NCI-H226 (cell line): ENCODE data around the gene PARPBP.
"Not testable (repeated sequence)": the region's sequence is repeated elsewhere in the genome, so short reads cannot be mapped to it uniquely, and the experiment has no call there.

ENCODE experiments used
- DNase-seq: peaks from one replicate; pipeline ENCODE4 v3.0.0-alpha.2; 2015

Gene PARPBP

DNA sequence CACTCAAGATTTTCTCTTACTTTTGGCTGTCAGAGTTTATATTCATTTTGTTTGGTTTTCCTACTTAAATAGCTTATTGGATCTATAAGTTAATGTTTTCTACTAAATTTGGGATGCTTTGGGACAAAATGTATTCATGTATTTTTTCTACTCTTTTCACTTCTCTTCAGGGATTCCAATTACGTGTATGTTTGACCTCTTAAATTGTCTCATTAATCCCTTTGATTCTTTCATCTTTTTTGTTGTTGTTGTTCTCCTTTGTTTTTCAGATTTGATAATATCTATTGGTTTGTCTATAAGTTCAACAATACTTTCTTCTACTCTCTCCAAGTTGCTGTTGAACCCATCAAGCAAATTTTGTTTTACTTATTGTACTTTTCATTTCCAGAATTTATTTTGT, 43.4 kb downstream of the PARPBP start:
- no peak for DNase-seq

DNA sequence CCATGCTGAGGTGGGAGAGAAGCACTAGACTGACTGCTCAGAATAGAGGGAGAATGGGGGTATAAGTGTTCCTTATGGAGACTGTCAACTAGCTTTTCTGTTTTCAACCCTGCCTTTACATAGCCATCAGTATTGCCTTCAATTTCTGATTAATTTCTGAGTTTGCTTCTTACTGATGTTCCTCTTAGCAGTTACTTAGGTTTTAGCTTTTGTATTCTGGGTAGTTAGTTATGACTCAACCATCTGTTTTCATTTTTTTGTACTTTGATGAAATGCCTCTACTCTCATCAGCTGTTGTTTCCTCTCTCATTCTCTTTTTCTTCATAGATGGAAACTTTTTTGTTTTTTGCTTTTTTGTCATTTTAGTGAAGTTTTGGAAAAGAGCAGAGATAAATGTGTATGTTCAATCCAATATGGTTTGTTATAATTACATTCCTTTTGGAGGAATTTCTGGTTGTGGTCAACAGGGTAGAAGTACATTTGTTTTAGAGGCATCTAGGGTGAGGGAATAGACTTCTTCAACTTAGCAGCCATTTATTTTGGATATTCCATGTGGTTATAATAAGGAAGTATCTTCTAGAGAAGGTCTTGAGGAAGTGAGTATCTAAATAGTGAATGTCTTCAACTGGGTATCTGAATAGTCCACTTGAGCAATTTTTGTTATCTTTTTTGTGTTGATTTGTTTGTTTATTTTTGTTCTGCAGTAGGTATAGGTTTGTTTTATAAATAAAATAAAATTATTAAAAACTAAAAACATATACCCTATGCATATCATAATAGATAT, 48.0 kb downstream of the PARPBP start:
- no peak for DNase-seq

DNA sequence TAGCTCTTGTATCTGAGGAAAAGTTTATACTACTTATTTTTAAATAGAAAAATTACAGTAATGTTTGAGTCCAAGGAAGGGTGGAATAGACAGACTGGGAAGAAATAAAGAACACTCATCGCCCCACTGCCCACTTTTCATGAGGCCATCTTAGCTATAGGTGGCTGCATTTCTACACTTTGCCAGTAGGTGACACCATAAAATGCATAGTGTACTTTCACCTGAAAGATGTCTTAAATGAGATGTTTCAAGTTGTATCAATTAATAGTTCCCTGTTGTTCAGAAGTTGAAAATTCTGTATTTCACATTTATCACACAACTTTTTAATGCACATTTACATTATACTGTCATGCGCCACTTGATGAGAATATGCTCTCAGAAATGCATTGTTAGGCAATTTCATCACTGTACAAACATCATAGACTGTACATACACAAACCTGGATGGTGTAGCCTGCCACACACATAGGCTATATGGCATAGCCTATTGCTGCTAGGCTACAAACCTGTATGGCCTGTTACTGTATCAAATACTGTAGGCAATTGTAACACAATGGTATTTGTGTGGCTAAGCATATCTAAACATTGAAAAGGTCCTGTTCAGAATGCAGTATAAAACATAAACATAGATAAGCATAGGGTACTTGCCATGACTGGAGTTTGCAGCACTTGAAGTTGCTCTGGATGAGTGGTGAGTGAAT, 50.1 kb downstream of the PARPBP start:
- no peak for DNase-seq

DNA sequence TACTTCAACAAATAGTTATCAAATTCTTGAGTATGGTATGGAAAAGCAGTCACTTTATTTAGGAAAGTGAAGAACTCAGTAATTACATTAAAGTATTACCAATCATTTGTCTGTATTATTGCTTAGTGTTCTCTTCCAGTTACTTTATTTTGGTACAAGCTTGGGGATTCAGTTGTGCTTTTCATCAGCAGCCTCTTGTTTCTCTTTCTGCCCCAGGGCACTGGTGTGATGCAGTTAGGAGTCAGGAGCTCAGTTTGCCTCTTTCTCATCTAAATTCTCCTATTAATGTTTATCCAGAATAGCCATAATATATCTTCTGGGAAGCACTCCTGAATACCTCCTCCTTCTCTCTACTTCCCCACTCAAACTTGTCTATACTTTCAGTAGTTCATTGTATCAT, 52.0 kb downstream of the PARPBP start:
- DNase-seq = no peak

DNA sequence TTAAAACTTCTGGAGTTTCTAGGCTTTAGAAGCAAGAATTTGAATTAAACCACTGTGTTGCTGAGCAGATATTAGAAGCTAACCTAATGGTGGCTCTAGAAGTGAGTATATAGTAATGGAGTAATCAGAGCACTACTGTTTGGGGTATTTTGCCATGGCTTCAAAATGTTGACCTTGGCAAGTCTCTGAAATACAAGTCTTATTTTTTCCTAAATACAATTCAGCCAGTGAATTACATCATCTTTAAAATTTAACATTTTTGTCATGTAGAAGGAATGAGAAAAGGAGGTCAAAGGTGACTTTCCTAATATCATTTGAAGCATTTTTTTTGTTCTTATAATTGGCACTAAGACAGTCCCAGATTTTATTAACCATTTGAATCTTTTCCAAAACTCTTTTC, 52.5 kb downstream of the PARPBP start:
- no peak for DNase-seq

DNA sequence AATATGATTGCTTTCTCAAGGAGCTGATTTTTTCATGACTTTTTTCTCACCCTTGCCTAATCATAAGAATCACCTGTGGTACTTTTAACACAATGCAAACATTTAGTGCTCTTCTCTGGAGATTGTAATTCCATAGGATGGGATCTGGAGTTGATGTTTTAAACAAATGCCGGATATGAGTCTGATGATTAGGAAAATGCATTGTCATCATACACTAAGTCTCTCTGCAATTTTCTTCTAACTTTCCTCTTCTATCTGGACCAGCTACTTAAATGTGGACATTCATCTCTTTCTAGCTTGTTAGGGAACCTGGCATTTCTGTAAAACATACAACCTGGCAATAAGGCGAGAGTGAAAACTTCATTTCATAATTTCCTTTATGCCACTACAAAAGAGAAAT, 54.1 kb downstream of the PARPBP start:
- DNase-seq = no peak

DNA sequence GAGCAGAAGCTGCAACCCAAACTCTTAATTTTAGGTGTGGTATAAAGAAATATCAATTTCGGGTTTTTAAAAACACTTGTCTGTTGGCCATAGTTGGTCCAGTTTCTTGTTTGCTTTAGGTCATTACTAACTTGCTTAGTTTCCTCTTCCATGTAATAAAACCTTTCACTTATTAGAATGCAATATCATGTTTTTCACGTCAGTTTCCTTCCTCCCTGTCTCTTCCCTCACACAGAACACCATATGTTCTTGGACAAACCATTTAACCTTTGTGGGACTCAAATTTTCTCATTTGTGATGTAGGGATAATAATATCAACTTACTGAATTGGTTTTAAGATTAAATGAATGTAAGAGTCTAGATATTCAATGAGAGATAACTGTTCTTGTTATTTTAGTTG, 54.8 kb downstream of the PARPBP start:
- DNase-seq = no peak

DNA sequence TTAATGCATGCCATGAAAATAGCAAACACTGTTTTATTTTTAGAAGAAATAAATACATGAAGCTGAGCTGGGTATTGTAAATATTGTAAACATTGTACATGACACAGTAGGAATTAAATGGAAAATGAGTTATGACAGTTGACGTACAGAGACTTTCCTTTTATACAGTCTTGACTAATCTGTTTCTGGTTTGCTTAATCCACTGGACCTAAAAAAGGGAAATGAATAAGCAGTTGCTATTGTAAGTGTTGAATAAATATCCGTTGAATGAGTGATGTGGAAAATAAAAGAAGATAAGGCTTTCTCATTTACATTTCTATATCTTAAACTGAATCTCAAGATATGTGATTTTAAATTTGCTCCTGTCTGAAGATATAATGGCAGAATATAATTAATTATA, 62.7 kb downstream of the PARPBP start:
- no peak for DNase-seq

DNA sequence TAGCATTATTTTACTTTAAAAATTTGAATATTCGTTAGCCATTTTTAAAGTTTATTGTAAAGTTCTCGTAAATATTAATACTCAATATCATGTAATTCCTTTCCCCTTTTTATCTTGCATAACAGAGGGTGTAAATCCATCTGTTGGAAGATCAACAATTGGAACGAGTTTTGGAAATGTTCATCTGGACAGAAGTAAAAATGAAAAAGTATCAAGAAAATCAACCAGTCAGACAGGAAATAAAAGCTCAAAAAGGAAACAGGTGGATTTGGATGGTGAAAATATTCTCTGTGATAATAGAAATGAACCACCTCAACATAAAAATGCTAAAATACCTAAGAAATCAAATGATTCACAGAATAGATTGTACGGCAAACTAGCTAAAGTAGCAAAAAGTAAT, 75.8 kb downstream of the PARPBP start:
- DNase-seq = no peak

DNA sequence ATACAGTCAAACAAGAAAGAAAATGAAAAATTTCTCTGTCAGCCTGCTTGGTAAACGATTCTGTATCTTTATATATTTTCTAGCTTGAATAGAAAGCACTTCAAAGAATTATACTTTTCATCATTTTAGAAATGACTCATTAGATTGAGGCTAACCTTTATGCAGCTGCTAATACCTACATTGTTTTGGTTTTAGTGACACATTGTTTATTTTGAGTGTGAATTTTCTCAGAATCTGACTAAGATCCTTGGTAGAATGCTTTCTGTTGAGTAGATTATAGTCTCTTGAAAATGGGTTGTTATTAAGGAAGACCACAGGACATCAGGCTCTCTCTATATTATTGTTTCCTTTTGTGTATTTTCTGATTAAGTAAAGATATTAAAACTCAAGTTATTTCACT, 77.8 kb downstream of the PARPBP start, which contains the start of gene PMCH:
Gene PMCH, minus strand, starts transcription at position 45 of the 400 bp plus-strand sequence. CDS start 63 bp downstream, outside the sequence.
- DNase-seq = no peak

DNA sequence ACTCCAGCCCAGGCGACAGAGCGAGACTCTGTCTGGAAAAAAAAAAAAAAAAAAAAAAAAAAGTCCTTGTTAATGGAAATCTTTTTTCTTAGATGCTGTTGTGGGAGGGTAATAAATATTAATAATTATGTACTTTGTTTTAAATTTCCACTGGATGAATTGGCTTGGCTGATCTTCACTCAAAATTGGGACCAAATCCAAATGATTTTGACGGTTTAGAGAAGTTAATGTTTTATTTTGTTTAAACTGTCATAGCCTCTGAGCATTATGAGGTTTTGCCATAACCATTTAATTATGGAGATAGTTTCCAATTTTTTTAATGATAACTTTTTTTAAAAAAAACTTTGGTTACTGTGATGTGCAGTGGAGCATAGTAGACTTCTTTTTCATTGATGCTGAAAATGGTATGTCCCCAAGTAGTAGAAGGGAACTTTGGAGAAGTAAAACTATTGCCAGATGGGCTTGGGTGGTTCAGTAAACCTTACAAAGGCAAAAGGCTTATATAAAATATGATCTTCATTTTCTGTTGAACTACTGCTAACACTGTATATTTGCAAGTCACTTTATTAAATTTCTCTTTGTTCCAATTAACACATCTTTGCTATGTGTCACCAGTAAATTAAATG, 81.6 kb downstream of the PARPBP start:
- DNase-seq = no peak

DNA sequence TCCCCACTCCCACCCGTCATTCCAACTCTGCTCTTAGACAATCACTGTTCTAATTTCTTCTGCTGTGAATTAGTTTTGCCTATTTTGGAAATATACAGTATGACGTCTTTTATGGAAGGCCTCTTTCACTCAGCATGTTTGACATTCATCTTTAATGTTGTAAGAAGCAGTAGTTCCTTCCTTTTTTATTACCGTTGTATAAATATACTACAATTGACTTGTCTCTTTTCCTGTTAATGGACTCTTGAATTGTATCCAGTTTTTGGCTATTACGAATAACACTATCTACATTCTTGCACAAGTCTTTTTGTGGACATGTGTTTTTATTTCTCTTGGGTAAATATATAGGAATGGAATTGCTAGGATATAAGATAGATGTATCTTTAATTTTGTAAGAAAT, 82.6 kb downstream of the PARPBP start:
- DNase-seq = no peak

DNA sequence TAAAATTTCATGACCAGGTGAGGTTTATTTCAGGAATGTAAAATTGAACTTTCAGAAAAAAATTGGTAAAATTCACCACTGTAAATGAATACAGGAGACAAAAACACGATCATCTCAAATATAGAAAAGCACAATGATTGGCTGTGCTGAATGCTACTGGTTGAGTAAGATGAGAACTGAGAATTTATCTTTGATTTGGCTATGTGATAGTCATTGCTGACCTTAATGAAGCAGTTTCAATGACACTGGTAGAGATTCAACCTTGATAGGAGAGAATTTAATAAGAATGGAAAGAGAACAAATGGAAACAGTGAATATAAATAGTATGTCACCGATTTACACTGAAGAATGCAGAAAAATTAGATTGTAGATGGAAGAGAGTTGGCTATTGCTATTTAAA, 84.0 kb downstream of the PARPBP start:
- DNase-seq = no peak

DNA sequence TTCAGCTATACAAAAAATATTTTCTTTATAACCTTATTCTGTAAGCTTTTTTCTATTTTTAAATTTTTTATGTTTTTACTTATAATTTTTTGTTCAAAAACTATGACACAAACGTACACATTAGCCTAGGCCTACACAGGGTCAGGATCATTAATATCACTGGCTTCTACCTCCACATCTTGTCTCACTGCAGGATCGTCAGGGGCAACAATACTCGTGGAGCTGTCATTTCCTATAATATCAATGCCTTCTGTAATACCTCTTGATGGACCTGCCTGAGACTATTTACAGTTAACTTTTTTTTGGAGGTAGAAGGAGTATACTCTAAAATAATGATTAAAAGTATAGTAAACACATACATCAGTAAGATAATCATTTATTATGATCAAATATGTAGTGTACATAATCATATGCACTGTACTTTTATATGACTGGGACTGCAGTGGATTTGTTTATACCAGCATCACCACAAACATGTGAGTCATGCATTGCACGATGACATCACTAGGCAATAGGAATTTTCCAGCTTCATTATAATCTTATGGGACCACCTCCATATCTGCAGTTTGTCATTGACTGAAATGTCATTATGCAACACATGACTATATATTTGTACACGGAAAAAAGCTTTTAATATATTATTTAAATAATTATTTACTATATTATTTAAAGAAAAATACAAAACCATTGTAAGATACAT, 96.2 kb downstream of the PARPBP start:
- peak; percentile 41 for DNase-seq

DNA sequence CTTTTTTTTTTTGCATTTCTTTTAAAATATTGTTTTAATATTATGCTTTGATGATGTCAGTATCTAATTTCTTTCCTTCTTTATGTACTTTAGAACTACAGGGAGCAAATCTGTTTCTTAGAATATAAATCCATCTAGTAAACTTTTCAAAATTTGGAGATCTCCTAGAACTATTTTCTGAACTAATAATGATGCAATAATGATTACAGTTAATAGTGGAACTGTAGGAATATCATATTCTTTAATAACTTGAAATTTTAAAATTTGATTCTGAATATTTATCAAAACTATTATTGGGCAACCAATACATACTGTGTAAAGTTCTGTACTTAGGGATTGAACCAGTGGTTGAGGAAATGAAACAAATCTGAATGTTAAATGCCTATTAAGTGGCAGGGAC, 100.8 kb downstream of the PARPBP start:
- no peak for DNase-seq

DNA sequence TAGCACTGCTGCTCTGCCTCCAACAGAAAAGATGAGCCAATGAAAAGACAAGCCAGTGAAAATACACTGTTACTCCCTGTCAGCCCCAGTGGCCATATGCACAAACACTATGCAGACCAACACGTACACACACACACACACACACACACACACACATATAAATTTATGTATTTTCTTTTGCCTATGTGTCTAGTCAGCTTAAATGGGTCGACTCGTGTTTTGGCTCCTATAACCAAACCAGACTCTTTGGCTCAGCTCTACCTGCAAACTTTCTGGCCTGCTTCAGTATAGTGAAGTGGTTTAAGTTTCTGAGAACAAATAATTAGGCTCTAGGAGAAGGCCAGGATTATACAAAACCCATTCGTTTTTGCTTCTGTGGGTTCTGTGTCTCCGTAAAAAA, 108.0 kb downstream of the PARPBP start:
- DNase-seq = no peak

DNA sequence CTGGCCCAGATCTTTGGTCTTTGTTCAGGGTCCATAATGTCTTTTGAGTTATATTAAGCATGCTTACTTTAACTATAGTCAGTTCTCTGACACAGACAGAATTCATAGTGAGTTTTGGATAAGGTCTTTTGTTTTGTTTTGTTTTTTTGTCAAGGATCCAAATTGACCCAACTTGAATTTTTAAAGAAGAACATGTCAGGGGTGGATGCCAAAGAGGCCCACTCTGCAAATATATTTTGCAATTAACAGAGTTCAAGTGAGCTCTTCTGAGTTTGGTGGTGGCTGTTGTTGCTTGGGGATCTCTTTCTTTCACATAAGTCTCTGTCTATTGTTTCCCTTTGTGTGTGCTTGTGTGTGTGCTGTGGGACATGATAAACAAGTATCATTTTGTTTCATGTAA, 112.1 kb downstream of the PARPBP start:
- no peak for DNase-seq

DNA sequence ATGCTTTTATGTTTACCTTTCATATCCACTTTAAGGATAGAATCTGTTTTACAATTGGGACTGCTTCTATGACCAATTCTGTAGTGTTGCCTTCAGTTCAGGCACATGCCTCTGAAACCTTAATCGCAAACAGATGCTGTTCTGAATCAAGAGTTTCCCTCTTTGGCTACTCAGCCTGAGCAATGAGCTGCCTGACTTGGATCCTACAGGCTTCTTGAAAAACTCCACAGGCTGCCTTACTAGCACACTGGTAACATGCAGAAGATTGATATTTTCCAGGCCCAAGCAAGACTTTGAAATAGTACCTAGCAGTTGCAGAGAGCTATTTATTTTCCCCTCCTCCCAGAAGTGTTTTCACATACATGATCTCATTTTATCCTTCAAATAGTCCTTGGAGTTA, 112.5 kb downstream of the PARPBP start:
- no peak for DNase-seq

DNA sequence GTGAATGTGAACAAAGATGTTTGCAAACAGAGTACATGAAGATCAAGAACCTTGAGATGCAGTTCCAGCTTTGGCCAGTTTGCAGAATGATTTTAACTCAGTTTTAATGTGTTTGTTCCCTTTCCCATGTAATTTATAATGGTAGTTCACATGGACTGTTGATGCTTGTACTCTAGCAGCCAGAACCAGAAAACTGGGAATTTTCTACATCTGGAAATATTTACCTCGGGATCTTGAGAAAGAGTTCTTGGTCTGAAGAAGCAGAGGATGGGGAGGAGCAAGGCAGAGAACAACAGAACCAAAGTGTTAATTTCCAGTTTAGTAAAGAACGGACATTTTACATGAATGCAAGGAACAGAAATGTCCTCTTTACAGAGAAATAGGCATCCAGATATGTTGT, 114.6 kb downstream of the PARPBP start:
- DNase-seq = no peak

DNA sequence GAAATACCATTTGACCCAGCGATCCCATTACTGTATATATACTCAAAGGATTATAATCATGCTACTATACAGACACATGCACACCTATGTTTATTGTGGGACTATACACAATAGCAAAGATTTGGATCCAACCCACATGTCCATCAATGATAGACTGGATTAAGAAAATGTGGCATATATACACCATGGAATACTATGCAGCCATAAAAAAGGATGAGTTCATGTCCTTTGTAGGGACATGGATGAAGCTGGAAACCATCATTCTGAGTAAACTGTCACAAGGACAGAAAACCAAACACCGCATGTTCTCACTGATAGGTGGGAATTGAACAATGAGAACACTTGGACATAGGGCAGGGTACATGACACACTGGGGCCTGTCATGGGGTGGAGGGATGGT, 120.9 kb downstream of the PARPBP start:
- DNase-seq = not testable (repeated sequence)
